Stimulated activated CD4-positive, alpha-beta T cell treated with anti-CD3 and anti-CD28 coated beads, Interleukin-15, amount 100 ng/mL, for 48 hours (primary cell): Measurements from ENCODE around the gene ASB6.

Experiments used
- DNase-seq, 2 donors: peaks; one replicate each; pipeline ENCODE4 v3.0.0-alpha.2; 2020; ENCODE audit warnings: low read depth in 2 of 2

Gene ASB6

DNA sequence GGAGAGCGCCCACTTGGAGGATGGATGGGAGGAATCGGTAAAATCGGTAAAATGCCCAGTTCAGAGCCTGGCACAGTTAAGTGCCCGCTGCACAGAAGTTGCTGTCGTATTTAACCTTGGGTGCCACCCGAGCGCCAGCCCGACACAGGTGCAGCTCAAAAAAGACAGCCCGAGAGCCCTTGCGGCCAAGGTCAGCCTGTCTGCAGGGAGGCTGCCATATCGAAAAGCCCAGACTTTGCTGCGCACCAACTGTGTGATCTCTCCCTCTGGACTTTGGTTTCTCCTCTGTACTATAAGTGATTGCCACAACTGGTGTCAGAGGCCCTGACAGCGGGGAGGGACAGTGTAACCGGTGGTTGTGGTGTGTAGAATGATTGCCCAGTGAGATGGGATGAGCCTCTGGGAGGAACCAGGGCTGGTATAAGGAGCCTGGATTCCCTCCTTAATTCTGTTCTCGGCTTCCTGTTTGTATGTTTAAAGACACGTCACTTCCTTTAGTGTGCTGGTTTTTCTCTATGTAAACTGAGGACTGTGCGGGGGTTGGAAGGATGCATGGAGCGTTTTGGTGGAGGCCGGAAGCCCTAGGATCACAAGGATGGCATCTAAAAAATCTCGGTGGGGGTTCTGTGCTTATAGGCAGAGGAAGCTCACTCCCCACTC, 15.2 kb downstream of the ASB6 start:
- no peak for DNase-seq

DNA sequence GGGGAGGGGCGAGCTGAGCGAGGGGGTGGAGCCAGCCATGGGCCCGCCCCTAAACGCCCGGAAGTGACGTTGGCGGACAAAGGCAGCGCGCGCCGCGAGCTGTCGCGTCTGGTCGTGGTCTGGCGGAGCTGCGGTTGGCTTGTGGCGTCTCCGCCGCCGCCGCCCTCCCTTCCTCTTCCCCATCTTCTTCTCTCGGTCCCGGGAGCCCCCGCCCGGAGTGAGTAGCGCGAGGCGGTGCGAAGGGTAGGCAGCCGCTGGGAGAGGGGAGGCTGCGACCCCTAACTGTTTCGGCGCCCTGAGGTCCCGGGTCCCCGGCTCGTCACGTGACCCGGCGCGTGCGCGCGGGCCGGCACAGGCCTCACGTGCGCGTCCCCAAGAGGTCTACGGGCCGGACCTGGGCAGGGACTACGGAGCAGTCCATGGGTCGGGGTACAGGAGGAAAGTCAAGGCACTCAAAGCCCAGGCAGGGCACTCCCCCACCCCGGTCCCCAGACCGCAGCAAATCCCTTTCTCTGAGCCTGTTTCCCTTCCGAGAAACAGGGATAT, 15.8 kb downstream of the ASB6 start, which contains the start of gene NTMT1:
NTMT1 (plus strand) TSS at position 85 of the 546 bp plus-strand sequence. CDS start 6,541 bp downstream, outside the sequence.
- DNase-seq: peak; percentile 84 to 87

DNA sequence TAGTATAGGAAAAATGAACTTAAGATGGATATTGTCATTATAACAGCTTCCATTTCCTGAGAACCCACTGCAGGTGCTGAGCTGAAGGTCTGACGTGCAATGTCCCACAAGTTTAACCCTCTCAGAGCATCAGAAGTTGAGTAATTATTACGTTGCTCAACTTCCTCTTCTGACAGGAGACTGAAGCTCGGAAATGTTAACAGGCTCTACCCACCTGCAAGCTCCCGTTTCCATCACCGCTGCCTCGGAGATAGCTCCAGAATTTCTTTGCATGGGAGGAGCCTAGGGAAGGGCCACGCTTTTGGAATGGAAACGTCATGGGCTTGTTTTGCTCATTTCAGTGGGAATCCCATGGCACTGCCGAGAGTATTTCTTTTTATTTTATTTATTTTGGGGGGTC, 17.0 kb downstream of the ASB6 start:
- no peak for DNase-seq

DNA sequence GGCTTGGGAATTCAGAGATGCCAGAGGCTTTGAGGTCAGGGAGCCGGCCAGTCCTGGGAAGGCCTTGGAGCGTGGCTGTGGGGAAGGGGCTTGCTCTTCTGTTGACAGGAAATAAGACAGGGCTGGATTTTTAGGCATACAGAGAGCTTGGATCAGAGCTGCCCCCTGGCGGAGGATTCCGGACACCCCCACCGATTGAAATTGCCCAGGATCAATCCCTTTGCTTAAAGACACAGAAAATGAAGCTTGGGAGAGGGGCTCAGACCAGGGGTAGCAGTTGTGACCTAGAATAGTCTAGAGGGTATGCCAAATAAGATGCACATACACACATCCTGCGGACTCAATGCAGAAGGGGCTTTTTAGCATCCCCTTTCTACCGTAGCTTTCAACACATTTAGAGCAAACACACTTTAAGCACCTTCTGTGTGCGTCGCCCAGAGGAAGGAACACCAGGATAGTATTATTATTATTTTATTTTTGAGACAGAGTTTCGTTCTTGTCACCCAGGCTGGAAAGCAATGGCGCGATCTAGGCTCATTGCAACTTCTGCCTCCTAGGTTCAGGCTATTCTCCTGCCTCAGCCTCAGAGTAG, 17.7 kb downstream of the ASB6 start:
- peak; percentile 49 to 67 for DNase-seq

DNA sequence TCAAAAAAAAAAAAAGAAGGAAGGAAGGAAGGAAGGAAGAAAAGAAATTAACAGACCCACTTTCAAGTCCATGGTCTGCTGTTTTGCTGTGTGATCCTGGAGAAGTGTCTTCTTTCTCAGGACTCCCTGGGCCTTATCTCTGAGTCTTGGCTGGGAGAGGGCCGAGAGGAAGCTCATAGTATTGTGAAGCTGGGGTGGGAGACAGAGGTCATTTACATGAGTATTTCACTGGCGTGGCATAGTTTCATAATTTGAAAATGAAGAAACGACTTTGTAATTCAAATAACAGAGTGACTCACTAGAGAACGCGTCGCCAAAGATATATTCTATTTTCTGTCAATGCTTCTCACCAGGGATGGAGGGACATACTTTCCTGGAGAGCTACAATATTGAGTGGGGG, 18.6 kb downstream of the ASB6 start:
- no peak for DNase-seq

DNA sequence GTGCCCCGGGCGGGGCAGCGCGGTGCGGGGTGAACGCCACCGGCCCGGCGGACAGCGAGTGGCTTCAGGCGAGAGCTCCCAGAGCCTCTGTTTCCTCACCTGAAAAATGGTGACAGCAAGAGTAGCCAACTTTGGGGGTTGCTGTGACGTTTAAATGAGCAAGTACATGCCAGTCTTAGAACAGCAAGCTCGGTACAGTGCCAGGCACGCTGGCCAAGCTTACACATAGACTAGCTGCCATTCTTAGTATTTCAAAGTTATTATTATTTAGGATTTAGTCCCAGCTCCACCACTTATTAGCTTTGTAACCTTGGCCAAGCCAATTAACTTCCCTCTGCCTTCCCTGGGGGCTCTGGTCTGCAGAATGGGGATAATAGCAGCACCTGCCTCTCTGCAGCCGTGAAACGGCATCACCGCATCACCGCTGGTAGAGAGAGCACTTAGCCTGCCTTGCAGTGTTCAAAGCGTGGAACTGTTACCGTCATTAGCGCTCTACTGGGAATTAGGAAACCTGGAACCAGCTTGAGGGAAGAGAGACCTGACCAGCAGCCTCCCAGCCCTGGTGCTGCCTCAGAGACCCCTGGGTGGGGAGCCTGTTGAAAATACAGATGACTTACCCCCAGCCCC, 21.2 kb downstream of the ASB6 start, which contains the start of gene C9orf50:
C9orf50 (minus strand) TSS at position 433 of the 627 bp plus-strand sequence. CDS start 527 bp downstream, outside the sequence.
- DNase-seq: no peak

DNA sequence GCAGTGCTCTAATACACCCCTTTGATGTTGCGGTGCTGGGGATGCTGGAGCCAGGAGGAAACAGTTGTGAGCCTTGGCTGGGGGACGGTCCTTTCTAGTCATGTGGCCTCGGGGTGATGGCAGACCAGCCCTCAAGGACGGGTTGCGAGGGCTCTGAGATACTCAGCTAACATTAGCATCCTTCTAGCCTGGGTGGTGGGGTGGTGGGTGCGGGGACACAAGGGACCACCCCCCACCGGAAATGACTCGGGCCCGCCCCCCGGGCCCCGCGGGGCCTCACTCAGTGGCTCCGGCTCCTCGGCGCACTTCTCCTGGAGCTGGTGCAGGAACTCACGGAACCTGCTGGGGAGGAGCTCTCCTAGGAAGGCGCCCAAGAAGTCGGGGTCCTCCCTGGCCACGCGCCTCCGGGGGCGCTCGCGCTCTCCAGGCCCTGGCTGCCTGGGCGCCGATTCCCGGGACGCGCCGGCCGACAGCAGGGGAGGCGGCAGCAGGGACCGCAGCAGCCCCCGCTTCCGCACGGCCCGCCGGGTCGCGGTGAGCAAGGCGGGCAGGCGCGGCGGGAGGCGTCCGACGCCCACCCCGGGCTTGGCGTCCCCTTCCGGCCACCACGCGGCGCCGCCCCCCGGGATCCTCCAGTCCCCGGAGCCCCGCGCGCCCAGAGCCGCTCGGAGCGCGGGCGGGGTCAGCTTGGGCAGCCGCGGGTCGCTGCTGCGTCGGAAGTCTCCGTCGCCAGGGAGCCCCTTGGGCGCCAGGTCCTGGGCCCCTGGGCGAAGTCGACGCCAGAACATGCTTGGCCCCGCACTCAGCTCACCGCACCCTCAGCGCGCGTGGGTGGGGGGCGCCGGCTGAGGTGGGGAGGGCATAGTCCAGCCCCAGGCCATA, 21.9 kb downstream of the ASB6 start:
- no peak for DNase-seq

DNA sequence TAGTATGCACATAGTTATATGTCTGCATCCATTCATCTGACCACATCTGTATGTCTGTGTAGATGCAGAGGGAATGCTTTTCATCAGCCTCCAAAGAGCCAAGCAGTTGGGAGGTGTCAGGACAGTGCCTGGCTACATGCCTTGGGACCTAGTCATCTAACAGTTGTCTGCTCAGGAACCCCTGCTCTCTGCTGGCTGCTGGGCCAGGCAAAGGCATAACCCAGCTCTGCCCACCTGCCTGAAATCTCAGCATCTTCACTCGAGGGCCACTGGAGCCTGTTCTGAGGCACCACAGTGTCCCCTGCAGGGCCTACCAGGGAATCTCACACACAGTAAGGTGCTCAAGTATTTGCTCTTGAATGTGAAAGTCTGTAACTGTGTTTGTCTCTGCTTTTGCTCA, 24.8 kb downstream of the ASB6 start:
- no peak for DNase-seq

DNA sequence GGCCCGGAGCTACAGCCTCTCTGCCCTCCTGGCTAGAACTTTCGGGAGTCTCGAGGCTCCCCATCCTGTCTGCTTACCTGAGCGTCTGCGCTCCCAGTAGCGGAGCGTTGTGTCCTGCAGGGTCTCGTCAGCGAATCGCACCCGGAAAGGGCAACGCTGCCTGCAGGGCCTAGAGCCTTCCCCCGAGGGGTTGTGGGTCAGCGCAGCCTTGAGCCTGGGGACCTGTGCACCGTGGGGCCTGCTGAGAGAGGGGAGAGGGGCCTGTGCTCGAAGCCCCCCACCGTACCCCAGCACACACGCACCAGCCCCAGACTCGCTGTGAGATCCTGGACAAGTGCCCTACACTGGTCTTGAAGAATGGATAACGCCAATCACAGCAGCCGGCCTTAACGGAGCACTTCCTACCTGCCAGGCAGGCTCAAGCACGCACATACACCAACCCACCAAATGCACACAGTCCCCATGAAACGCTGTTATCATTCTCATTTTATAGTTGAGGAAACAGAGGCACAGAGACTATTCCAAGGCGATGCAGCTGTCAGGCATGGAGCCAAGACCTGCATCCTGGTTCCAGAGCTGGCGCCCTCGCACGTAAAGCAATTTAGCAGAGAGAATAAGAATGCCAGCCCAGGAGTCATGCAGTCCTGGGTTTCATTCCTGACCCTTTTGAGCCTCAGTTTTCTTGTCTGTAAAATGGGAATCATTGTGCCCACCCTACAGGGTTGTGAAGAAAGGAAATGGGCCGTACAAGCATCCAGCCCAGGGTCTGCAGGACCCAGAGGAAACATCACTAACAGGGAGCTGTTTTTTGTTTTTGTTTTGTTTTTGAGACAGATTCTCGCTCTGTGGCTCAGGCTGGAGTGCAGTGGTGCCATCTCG, 26.3 kb downstream of the ASB6 start:
- no peak for DNase-seq

DNA sequence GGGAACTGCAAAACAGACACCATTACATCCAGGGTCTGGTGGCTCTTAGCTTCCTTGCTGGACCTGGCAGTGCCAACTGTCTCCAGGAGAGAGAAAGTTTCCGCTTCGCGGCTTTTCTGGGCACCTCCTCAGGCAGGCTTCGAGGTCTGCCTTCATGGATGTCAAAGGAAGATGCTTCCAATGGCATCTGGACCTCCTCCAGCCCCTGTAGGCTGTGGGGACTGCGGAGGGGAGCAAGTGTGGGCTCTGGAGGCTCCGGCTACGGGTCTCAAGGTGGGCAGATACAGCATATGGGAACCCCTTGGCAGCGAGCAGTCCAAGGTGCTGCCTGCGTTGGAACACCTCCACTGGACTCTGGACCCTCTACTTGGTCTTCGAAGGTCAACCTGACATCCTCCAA, 27.0 kb downstream of the ASB6 start:
- no peak for DNase-seq

DNA sequence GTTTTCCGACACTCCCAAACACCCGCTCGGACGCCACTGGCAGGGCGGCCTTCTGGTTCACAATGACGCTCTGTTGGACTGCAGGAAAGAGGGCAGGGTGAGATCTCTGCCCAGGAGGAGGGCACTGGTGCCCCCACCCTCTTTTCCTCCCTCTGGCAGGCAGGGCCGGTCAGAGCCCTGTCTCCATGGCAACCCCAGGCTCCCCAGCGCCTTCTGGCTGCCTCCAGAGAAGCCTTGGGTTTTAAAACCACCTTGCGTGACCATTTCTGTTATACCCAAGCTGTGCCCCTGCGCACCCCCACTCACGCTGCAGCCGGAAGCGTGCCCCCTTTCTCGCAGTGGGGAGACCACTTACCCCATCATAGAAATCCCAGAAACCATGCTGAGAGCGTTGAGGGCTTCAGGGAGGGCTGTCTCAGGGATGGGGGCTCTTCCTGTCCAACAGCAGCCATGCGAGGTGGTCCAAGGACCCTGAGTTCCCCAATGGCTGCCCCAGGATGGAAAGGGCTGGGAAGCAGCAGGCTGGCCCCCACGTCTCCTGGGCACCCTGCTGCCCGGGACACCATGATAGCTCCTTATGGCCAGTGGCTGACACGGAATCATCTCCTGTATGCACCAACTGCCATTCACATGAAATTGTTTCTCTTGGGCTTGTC, 28.3 kb downstream of the ASB6 start:
- no peak for DNase-seq

DNA sequence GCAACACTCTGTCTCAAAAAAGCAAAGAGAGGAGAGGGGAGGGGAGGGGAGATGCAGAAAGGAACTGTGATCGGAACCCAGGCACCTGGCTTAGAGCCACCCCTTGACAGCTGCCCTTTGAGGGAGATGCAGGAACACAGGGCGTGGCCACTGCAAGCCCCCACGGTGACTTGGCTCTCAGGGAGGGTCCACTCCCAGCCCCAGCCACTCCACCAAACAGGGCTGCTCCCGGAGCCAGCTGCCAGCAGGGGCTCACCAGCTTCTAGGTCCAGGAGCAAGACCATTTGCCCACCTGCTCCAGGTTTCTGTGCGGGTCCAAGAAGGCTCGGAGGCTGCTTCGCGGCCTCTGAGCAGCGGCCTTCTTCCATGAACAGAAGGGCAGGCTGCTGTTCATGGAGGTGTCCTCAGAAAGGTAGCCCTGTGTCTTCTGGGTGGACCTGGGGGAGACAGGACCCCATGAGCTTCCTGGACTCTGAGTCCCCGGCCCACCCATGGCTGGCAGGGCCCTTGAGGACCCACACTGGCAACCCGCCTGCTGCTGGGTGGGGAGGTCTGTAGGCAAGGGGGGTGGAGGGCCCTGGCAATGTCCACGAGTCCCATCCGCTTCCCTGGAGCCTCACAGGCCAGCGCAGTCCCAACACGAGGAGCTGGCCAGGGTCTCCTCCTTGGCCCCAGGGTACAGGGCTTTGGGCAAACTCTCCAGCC, 29.0 kb downstream of the ASB6 start:
- DNase-seq: no peak

DNA sequence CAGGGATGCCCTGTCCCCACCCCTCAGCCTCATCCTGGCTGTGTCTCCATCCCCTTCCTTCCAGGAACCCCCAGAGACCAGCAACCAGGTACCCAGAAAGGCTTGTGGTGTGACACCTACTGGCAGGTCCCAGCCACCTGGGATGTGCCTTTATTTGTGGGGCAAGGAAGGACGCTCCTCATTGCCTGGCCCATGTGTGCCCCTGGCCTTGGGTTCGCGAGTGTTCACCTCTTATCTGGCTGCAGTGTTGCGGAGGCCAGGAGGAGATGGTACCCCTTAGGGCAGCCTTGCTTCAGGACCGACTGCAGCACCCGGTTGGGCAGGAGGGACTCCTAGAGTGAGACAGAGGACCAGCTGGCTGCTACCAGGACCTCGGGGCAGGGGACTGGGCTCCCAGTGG, 29.8 kb downstream of the ASB6 start:
- DNase-seq: no peak

DNA sequence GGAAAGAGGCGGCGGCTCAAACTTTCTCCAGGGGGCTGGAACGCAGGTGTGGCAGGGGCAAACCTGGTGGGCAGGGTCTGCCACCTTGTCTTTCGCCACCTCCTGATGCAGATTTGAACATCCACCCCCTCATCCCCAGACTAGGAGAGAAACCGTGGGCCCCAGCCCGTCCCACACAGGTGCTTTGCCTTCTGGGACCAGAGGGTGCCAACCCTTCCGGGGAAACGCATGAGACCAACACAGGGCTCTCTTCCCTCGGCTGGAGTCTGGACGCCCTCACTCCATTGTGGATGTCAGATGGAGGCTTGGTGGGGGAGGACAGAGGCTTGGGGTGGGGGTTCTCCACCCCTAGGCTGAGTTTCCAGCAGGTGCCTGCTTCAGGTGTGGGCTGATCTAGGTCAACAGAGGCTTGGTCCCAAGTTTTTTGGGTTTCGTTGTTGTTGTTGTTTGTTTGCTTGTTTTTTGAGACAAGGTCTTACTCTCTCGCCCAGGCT, 30.6 kb downstream of the ASB6 start:
- no peak for DNase-seq

DNA sequence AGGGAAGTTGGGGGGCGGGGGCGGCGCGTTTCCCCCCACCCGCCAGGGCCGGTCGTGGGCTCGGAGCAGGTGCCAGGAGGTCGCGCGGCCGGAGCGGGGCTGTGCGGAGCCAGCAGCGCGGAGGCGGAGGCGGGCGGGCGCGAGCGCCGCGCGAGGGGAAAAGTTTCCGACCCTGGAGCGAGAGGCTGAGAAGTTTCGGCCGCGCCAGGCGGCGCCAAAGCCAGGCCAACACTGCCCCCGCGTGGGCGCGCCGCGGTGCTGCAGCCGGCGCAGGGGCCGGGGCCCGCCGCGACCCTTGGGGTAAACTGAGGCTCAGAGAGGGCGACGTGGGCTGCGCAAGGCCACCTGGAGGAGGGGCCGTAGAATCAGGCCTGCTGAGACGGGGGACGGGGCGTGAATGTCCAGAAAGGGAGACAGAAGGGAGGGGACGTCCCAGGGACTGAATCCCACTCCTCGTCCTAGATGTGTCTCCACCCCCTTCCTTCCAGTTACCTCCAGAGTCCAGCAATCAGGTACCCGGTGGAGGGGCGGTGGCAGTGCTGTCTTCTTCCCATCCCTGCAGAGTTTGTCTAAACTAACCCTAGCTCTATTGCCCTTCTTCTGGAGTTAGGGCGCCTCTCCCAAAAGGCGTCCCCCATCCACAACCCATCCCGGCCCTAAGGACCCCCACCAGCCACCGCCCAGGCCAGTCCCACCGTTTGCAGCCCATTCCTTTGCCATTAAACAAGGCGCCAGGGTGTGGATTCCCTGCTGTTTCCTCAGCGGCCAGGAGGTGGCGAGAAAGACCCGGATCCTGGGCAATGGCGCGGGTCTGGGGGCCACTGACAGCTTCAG, 31.3 kb downstream of the ASB6 start:
- DNase-seq: peak; percentile 47 to 65

DNA sequence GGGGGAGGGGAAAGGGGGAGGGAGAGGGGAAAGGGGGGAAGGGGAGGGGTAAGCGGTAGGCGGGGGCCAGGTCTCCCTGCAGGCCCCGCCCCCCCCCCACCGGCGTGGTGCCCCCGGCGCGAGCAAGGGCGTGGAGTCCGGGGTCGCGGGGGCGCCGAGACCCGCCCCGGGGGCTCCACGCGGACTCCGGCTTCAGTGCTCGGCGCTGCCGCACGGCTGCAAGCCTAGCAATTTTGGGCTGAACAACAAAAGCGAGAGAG, 31.8 kb downstream of the ASB6 start:
- no peak for DNase-seq

DNA sequence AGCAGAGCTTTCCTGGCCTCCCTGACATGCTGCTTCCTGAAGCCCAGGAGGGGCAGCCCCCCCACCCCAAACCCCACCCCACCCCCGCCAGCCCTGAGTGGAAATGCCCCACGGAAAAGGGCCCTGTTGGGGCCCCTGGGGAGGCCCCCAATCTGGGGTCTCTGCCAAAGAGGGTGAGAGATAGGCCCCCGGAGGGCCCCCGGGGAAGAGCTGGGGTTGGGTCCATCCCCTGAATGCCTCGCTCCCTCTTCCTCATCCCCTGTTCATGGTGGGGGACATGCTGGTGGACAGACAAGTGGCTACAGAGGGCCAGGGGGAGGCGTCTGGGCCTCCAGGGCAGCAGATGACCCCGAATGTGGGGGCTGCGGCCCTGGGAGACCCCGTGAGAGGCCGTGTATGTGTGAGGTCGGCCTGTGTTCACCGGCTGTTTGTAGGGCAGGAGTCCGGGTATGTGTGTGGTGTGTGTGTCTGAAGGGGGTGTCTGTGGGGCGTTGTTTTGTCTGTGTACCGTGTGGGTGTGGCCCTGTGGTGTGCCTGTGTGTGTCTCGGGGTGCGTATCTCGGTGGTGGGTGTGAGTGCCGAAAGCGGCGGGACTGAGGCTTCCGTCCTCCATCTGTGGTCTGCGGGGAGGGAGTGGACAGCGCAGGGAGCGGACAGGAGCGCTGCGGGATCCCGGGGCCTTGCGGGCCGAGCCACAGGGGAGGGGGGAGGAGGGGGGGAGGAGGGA, 32.3 kb downstream of the ASB6 start:
- no peak for DNase-seq
